ENCODE measurements around the gene NPDC1.

The NPDC1 gene

DNA sequence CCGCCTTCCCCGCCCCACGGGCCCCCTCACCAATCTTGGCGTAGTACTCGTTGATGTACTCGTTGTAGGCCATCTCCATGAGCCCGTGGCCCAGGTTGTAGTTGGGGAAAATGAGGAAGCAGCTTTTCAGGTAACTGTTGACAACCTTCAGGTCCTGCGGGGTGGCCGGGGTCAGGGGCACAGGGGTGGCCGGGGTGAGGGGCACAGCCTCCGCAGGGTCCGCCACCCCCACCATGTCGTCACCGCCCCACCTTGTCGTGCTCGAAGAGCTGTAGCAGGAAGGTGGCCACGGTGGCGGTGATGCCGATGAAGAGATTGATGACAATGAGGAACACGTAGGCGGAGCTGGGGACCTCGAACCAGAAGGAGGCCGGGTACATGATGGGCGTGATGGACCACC lies 34.8 kb downstream of the NPDC1 start:
- Histone ChIP-seq H3K27ac (ENCODE audit: low read length) (no peak overlapping the region), H3K4me2 (ENCODE audit: low read depth, low read length) (no peak overlapping the region)
- TF ChIP-seq, protein P1, sequence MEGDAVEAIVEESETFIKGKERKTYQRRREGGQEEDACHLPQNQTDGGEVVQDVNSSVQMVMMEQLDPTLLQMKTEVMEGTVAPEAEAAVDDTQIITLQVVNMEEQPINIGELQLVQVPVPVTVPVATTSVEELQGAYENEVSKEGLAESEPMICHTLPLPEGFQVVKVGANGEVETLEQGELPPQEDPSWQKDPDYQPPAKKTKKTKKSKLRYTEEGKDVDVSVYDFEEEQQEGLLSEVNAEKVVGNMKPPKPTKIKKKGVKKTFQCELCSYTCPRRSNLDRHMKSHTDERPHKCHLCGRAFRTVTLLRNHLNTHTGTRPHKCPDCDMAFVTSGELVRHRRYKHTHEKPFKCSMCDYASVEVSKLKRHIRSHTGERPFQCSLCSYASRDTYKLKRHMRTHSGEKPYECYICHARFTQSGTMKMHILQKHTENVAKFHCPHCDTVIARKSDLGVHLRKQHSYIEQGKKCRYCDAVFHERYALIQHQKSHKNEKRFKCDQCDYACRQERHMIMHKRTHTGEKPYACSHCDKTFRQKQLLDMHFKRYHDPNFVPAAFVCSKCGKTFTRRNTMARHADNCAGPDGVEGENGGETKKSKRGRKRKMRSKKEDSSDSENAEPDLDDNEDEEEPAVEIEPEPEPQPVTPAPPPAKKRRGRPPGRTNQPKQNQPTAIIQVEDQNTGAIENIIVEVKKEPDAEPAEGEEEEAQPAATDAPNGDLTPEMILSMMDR (IDR thresholded peaks at IDR 0.05; ENCODE audit: low read length): no peak
- TF ChIP-seq EZH2 (optimal IDR thresholded peaks at IDR 0.05; ENCODE audit: low read depth, low read length) (no peak), EZH2phosphoT487 (IDR thresholded peaks at IDR 0.05; ENCODE audit: low read length) (no peak)

GRCh38 chr9:137009938-137010732 lies 35.8 kb downstream of the NPDC1 start:
- H3K4me1 ChIP-seq (ENCODE audit: low read length): no peaks in the 10 kb centered on the region
- no peaks in the 10 kb centered on the region for H3K9me2 ChIP-seq (replicated peaks; ENCODE audit: insufficient read depth, low read length)
- no peaks in the 10 kb centered on the region for H3K79me2 ChIP-seq (ENCODE audit: low read length)
- peaks cover 48% of the 10 kb centered on the region for H3K27me3 ChIP-seq (replicated peaks; ENCODE audit: insufficient read depth, low read length)
- no peaks in the 10 kb centered on the region for H3F3A ChIP-seq (ENCODE audit: insufficient read depth, low read length)
- DNase-seq: no peak
- no peak overlapping the region for H3K27ac ChIP-seq (ENCODE audit: low read length)
- H3K4me2 ChIP-seq (ENCODE audit: low read depth, low read length): no peak overlapping the region
- TF ChIP-seq EZH2phosphoT487 (IDR thresholded peaks at IDR 0.05; ENCODE audit: low read length) (no peak), EZH2 (optimal IDR thresholded peaks at IDR 0.05; ENCODE audit: low read depth, low read length) (no peak)
- TF ChIP-seq, protein P1 (IDR thresholded peaks at IDR 0.05; ENCODE audit: low read length): no peak
- H3K4me3 ChIP-seq (ENCODE audit: low read length): no peak overlapping the region
- no peak overlapping the region for H3K9ac ChIP-seq (ENCODE audit: low read length)
- H2AFZ ChIP-seq (ENCODE audit: low read length): no peak overlapping the region
- H3K36me3 ChIP-seq (replicated peaks; ENCODE audit: insufficient read depth, low read length): no peaks in the 10 kb centered on the region
- H3K9me3 ChIP-seq (replicated peaks; ENCODE audit: insufficient read depth, low read length): no peaks in the 10 kb centered on the region
- no peaks in the 10 kb centered on the region for H4K20me1 ChIP-seq (ENCODE audit: insufficient read depth, low read length)

More for the DNA sequence above, 34.8 kb downstream of the NPDC1 start:
- Histone ChIP-seq H3K27me3 (replicated peaks; ENCODE audit: insufficient read depth, low read length) (peaks cover 46% of the 10 kb centered on the region), H3K36me3 (replicated peaks; ENCODE audit: insufficient read depth, low read length) (no peaks in the 10 kb centered on the region), H3K4me3 (ENCODE audit: low read length) (no peak overlapping the region), H3K79me2 (ENCODE audit: low read length) (no peaks in the 10 kb centered on the region), H2AFZ (ENCODE audit: low read length) (no peak overlapping the region), H4K20me1 (ENCODE audit: insufficient read depth, low read length) (no peaks in the 10 kb centered on the region), H3K9me3 (replicated peaks; ENCODE audit: insufficient read depth, low read length) (no peaks in the 10 kb centered on the region), H3K9ac (ENCODE audit: low read length) (no peak overlapping the region), H3F3A (ENCODE audit: insufficient read depth, low read length) (no peaks in the 10 kb centered on the region), H3K9me2 (replicated peaks; ENCODE audit: insufficient read depth, low read length) (no peaks in the 10 kb centered on the region), H3K4me1 (ENCODE audit: low read length) (no peaks in the 10 kb centered on the region)
- no peak for DNase-seq

DNA sequence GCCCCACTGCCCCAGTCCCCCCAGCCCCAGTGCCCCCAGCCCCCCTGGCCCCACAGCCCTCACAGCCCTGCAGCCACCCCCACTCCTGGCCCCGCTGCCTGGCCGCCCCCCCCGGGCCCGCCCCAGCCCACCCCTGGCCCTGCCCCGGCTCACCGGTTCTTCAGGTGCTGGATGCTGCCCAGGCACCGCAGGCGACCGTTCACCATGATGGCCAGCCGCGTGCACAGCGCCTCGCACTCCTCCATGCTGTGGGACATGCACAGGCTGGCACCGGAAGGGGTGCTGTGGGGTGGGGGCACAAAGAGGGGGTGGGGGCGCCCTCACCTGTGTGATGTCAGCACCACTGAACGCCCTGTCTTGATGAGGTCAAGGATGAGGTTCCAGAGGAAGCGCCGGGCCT lies 36.8 kb downstream of the NPDC1 start:
- H3K79me2 ChIP-seq (ENCODE audit: low read length): no peaks in the 10 kb centered on the region
- H4K20me1 ChIP-seq (ENCODE audit: insufficient read depth, low read length): no peaks in the 10 kb centered on the region
- no peak overlapping the region for H3K4me3 ChIP-seq (ENCODE audit: low read length)
- no peaks in the 10 kb centered on the region for H3K36me3 ChIP-seq (replicated peaks; ENCODE audit: insufficient read depth, low read length)
- H3K9ac ChIP-seq (ENCODE audit: low read length): no peak overlapping the region
- H3K9me3 ChIP-seq (replicated peaks; ENCODE audit: insufficient read depth, low read length): no peaks in the 10 kb centered on the region
- TF ChIP-seq, protein P1 (IDR thresholded peaks at IDR 0.05; ENCODE audit: low read length): no peak
- no peak for TF ChIP-seq EZH2 (optimal IDR thresholded peaks at IDR 0.05; ENCODE audit: low read depth, low read length)
- no peak for TF ChIP-seq EZH2phosphoT487 (IDR thresholded peaks at IDR 0.05; ENCODE audit: low read length)
- H3K27ac ChIP-seq (ENCODE audit: low read length): no peak overlapping the region
- DNase-seq: no peak
- no peak overlapping the region for H2AFZ ChIP-seq (ENCODE audit: low read length)
- no peak overlapping the region for H3K4me2 ChIP-seq (ENCODE audit: low read depth, low read length)
- no peaks in the 10 kb centered on the region for H3K4me1 ChIP-seq (ENCODE audit: low read length)
- H3K27me3 ChIP-seq (replicated peaks; ENCODE audit: insufficient read depth, low read length): peaks cover 41% of the 10 kb centered on the region
- no peaks in the 10 kb centered on the region for H3K9me2 ChIP-seq (replicated peaks; ENCODE audit: insufficient read depth, low read length)
- H3F3A ChIP-seq (ENCODE audit: insufficient read depth, low read length): no peaks in the 10 kb centered on the region
